Uterus (tissue), 2 donors: ENCODE results near the gene RUNX1.

ENCODE experiments used
- POLR2A ChIP-seq, 2 donors: fragments of 450-650 bp; IDR thresholded peaks; one replicate each; pipeline ENCODE4 v1.6.1; 2016; ENCODE audit warnings: antibody characterized with exemption in 2 of 2, mild to moderate bottlenecking in 1 of 2, moderate library complexity in 1 of 2
- TF ChIP-seq, protein P1 (sequence below), 4 experiments: fragments of 200-600 bp in 2 of 4; fragments of 450-650 bp in 2 of 4; sonication (generic) in 2 of 4; IDR thresholded peaks; one replicate each; pipeline ENCODE4 v1.5.1; 2016 to 2019; ENCODE audit warnings: antibody characterized with exemption in 4 of 4, mild to moderate bottlenecking in 2 of 4, moderate library complexity in 1 of 4

DNA sequence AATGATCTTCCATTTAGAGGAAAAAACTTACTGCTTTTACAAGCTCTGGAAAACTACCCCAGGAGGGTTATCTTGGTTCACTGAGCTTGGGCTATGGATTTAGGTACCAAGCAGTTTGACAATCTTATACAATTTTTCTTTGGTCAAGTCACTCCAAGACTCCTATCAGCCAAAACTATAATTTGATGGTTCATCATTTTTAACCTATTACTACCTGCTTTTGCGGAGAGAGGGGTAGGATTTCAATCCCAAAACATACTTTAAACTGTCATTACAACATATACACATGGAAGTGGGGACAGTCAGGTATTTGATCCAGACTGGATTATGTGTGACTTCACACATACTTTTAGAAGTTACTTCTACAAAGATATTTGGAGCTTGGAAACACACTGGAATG lies 71.8 kb downstream of the RUNX1 start:
- TF ChIP-seq, protein P1, sequence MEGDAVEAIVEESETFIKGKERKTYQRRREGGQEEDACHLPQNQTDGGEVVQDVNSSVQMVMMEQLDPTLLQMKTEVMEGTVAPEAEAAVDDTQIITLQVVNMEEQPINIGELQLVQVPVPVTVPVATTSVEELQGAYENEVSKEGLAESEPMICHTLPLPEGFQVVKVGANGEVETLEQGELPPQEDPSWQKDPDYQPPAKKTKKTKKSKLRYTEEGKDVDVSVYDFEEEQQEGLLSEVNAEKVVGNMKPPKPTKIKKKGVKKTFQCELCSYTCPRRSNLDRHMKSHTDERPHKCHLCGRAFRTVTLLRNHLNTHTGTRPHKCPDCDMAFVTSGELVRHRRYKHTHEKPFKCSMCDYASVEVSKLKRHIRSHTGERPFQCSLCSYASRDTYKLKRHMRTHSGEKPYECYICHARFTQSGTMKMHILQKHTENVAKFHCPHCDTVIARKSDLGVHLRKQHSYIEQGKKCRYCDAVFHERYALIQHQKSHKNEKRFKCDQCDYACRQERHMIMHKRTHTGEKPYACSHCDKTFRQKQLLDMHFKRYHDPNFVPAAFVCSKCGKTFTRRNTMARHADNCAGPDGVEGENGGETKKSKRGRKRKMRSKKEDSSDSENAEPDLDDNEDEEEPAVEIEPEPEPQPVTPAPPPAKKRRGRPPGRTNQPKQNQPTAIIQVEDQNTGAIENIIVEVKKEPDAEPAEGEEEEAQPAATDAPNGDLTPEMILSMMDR (IDR thresholded peaks at IDR 0.05), result no peak
- no peak for TF ChIP-seq POLR2A (IDR thresholded peaks at IDR 0.05)
